HG03103 (cell line): ENCODE results near the gene UBE3C.

Experiments used
- ATAC-seq: cut with Tn5 transposase; IDR thresholded peaks from one replicate; pipeline ENCODE4 v1.9.1; 2021; ENCODE audit warnings: low read depth; ENCODE audit not compliant: unreplicated experiment

Gene UBE3C

GRCh38 chr7:157282141-157282801 lies 143.5 kb downstream of the UBE3C start:
- ATAC-seq = no peak

GRCh38 chr7:157284229-157285014 lies 145.7 kb downstream of the UBE3C start:
- ATAC-seq = no peak

GRCh38 chr7:157291404-157292080 lies 152.8 kb downstream of the UBE3C start:
- ATAC-seq = no peak

GRCh38 chr7:157292258-157292657 lies 153.5 kb downstream of the UBE3C start:
- ATAC-seq = no peak

- no peak for ATAC-seq
Measured at GRCh38 chr7:157292770-157293412, 154.2 kb downstream of the UBE3C start.

GRCh38 chr7:157293413-157293788 lies 154.7 kb downstream of the UBE3C start:
- no peak for ATAC-seq

GRCh38 chr7:157294773-157295172 lies 156.0 kb downstream of the UBE3C start:
- ATAC-seq = no peak

- ATAC-seq = no peak
Measured at GRCh38 chr7:157295338-157295737, 156.6 kb downstream of the UBE3C start.

GRCh38 chr7:157297185-157297584 lies 158.5 kb downstream of the UBE3C start:
- no peak for ATAC-seq

- ATAC-seq = no peak
Measured at GRCh38 chr7:157299317-157299612, 160.5 kb downstream of the UBE3C start.

- ATAC-seq = no peak
Measured at GRCh38 chr7:157299613-157300368, 161.1 kb downstream of the UBE3C start.

GRCh38 chr7:157300369-157300825 lies 161.7 kb downstream of the UBE3C start:
- no peak for ATAC-seq

- ATAC-seq = no peak
Measured at GRCh38 chr7:157301610-157302120, 162.9 kb downstream of the UBE3C start.

GRCh38 chr7:157306846-157307838 lies 168.4 kb downstream of the UBE3C start:
- no peak for ATAC-seq

- no peak for ATAC-seq
Measured at GRCh38 chr7:157309988-157310668, 171.4 kb downstream of the UBE3C start.

GRCh38 chr7:157310676-157311185 lies 172.0 kb downstream of the UBE3C start:
- no peak for ATAC-seq

- no peak for ATAC-seq
Measured at GRCh38 chr7:157312941-157313340, 174.2 kb downstream of the UBE3C start.

GRCh38 chr7:157313645-157314044 lies 174.9 kb downstream of the UBE3C start:
- no peak for ATAC-seq
